Vagina (tissue), 2 donors: Measurements from ENCODE around the gene TTC23.

Experiments
- CTCF ChIP-seq, 3 experiments: fragments of 450-650 bp in 2 of 3; fragments of 200-600 bp in 1 of 3; sonication (generic) in 1 of 3; IDR thresholded peaks; one replicate each; pipeline ENCODE4 v1.5.1; 2017 to 2019; ENCODE audit warnings: antibody characterized with exemption in 3 of 3, mild to moderate bottlenecking in 2 of 3, moderate library complexity in 2 of 3
- POLR2A ChIP-seq, 2 donors: fragments of 450-650 bp; IDR thresholded peaks; one replicate each; pipeline ENCODE4 v1.6.1; 2017; ENCODE audit warnings: antibody characterized with exemption in 2 of 2, mild to moderate bottlenecking in 2 of 2, moderate library complexity in 2 of 2
- POLR2AphosphoS5 ChIP-seq, 2 donors: sonication (generic); formaldehyde crosslinking; IDR thresholded peaks; one replicate each; pipeline ENCODE4 v1.9.0; 2017; ENCODE audit warnings: antibody characterized with exemption in 2 of 2, mild to moderate bottlenecking in 2 of 2, low read depth in 1 of 2; ENCODE audit not compliant: insufficient read depth in 1 of 2

DNA sequence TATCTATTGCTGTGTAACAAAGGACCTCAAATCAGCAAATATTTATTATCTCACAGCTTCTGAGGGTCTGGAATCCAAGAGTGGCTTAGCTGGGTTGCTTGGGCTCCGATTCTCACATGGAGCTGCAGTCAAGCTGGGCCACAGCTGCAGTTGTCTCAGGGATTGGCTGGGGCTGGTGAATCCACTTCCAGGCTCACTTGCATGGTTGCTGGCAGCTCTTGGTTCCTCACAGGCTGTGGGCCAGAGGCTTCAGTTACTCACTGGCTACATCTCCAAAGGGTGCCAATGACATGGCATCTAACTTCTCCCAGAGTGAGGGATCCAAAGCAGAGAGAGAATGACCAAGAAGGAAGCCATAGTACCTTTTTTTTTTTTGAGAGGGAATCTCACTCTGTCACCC lies 158.4 kb downstream of the TTC23 start:
- no peak for TF ChIP-seq CTCF (IDR thresholded peaks at IDR 0.05)
- no peak for TF ChIP-seq POLR2AphosphoS5 (IDR thresholded peaks at IDR 0.05; ENCODE audit: insufficient read depth in 1 of 2, low read depth in 1 of 2)
- TF ChIP-seq POLR2A (IDR thresholded peaks at IDR 0.05) = no peak
